Osteocyte (in vitro differentiated cells): ENCODE measurements around the gene TMIGD2. TPM values are rescaled to one million over a fixed set of nuclear protein-coding genes. Genes with fewer than 3 reads are reported as not detected.
A peak's percentile ranks its signal among the peaks of the same experiment; 100 is the strongest.
"Not testable (repeated sequence)": the region's sequence is repeated elsewhere in the genome, so short reads cannot be mapped to it uniquely, and the experiment has no call there.

Source experiments
- DNase-seq: peaks from one replicate; pipeline ENCODE4 v3.0.0; 2021; ENCODE audit warnings: mixed read lengths; ENCODE audit not compliant: unreplicated experiment; ENCODE audit errors: extremely low spot score
- H3K27ac Mint-ChIP-seq: one replicate; pipeline ENCODE4 v1.8.0; 2021; ENCODE audit warnings: mild to moderate bottlenecking, mixed read lengths; ENCODE audit not compliant: unreplicated experiment
- H3K27me3 Mint-ChIP-seq: one replicate; pipeline ENCODE4 v1.8.0; 2021; ENCODE audit warnings: mixed read lengths; ENCODE audit not compliant: unreplicated experiment
- H3K36me3 Mint-ChIP-seq: one replicate; pipeline ENCODE4 v1.8.0; 2021; ENCODE audit warnings: mixed read lengths; ENCODE audit not compliant: unreplicated experiment
- H3K4me1 Mint-ChIP-seq: one replicate; pipeline ENCODE4 v1.8.0; 2021; ENCODE audit warnings: mixed read lengths; ENCODE audit not compliant: unreplicated experiment
- H3K4me3 Mint-ChIP-seq: one replicate; pipeline ENCODE4 v1.8.0; 2021; ENCODE audit warnings: mild to moderate bottlenecking, moderate library complexity, mixed read lengths; ENCODE audit not compliant: unreplicated experiment
- H3K9me3 Mint-ChIP-seq: one replicate; pipeline ENCODE4 v1.8.0; 2021; ENCODE audit warnings: mixed read lengths; ENCODE audit not compliant: unreplicated experiment
- total RNA-seq: library from RNA; stranded (reverse); gene quantifications from 2 replicates; pipeline ENCODE4 v1.2.1, GENCODE V29; 2021
- TF ChIP-seq, protein P1 (sequence below): fragments of 200-600 bp; sonication (generic); IDR thresholded peaks from 2 replicates; pipeline ENCODE4 v1.5.0; 2021; ENCODE audit warnings: antibody characterized with exemption, mild to moderate bottlenecking, moderate library complexity

Gene TMIGD2
- total RNA-seq, 1 donor from 2014 or later: not detected

DNA sequence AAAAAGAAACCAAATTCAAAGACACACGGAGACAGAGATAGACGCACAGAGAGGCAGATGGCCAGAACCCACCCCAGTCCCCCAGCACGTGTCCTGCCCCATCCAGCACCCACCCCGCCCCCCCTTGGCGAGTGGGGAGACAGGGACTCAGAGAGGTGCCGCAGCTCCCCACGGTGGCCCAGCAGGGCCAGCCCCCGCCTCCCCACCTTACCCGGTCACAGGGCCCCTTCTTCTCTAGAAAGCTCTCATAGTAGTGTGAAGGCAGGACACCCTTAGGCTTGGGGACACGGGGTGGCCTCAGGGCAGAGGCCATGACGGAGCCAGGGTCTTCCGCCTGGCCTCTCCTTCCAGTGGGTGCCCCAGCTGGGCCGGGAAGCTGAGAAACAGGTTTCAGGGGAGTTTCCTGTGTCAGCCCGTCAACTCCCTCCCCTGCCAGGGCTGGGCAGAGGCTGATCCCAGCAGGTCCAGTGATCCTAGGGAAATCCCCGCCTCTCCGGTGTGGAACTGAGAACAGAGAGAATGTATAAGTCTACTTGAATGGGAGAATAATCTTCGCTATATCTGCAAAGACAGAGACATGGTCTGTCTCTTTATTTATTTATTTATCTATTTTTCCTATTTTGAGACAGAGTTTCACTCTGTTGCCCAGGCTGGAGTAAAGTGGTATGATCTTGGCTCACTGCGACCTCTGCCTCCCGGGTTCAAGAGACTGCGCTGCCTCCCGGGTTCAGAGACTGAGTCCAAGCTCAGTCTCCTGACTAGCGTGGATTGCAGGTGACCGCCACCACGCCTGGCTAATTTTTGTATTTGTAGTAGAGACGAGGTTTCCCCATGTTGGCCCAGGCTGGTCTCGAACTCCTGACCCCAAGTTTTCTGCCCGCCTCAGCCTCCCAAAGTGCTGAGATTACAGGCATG is 36.5 kb upstream of the TMIGD2 start, which contains the start of gene STAP2:
Gene STAP2 (minus strand): TSS at position 387 of the 915 bp plus-strand sequence. CDS start 74 bp downstream, at position 313.
- no peak for DNase-seq
- TF ChIP-seq, protein P1, sequence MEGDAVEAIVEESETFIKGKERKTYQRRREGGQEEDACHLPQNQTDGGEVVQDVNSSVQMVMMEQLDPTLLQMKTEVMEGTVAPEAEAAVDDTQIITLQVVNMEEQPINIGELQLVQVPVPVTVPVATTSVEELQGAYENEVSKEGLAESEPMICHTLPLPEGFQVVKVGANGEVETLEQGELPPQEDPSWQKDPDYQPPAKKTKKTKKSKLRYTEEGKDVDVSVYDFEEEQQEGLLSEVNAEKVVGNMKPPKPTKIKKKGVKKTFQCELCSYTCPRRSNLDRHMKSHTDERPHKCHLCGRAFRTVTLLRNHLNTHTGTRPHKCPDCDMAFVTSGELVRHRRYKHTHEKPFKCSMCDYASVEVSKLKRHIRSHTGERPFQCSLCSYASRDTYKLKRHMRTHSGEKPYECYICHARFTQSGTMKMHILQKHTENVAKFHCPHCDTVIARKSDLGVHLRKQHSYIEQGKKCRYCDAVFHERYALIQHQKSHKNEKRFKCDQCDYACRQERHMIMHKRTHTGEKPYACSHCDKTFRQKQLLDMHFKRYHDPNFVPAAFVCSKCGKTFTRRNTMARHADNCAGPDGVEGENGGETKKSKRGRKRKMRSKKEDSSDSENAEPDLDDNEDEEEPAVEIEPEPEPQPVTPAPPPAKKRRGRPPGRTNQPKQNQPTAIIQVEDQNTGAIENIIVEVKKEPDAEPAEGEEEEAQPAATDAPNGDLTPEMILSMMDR: no peak
- Mint-ChIP-seq H3K27me3 (no peaks in the 10 kb centered on the region), H3K4me3 (peak within 1 kb of the TSS; percentile 66), H3K9me3 (no peaks in the 10 kb centered on the region), H3K27ac (peak within 1 kb of the TSS; percentile 86), H3K36me3 (no peaks in the 10 kb centered on the region), H3K4me1 (peaks cover 15% of the 10 kb centered on the region)

DNA sequence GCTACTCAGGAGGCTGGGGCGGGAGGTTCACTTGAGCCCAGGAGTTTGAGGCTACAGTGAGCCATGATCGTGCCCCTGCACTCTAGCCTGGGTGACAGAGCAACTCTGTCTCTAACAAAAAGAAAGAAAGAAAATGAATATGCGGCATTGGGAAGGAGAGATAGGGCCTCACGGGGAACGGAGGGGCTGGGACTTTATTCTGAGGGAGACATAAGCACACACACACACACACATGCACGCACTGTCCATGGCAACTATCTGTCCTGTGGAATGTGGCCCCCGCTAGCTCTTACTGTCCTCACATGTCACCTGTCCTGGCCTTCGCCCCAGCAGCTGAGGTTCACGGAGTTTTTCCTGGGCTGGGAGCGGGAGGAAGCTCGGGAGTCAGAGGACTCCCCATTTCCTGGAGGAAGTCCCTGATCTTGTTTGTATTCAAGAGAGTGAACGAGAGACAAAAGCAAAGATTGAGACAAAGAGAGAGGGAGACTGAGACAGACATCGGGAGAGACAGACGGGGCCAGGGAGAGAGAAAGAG is 35.8 kb upstream of the TMIGD2 start:
- H3K36me3 Mint-ChIP-seq: no peaks in the 10 kb centered on the region
- peak overlapping the region; percentile 66 for H3K4me3 Mint-ChIP-seq
- DNase-seq: no peak
- H3K9me3 Mint-ChIP-seq: no peaks in the 10 kb centered on the region
- H3K27ac Mint-ChIP-seq: peak overlapping the region; percentile 86
- H3K4me1 Mint-ChIP-seq: peaks cover 15% of the 10 kb centered on the region
- TF ChIP-seq, protein P1: no peak
- no peaks in the 10 kb centered on the region for H3K27me3 Mint-ChIP-seq

DNA sequence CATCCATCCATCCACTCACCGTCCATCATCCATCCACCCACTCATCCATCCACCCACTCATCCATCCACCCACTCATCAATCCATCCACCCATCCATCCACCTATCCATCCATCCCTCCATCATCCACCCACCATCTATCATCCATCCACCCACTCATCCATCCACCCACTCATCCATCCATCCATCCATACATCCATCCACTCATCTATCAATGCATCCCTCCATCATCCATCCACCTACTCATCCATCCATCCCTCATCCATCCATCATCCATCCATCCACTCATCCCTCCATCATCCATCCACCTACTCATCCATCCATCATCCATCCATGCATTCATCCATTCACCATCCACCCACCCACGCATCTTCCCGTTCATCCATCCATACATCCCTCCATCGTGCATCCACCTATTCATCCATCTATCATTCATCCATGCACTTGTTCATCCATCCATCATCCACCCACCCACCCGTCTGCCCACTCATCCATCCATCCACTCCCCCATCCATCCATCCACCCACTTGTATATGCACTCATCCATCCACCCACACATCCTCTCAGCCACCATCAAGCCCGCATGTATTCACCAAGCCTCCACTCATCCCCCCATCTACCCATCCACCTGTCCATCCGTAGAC is 32.9 kb upstream of the TMIGD2 start:
- no peaks in the 10 kb centered on the region for H3K9me3 Mint-ChIP-seq
- no peak for DNase-seq
- TF ChIP-seq, protein P1: no peak
- no peaks in the 10 kb centered on the region for H3K36me3 Mint-ChIP-seq
- no peak overlapping the region for H3K4me3 Mint-ChIP-seq
- H3K27me3 Mint-ChIP-seq: no peaks in the 10 kb centered on the region
- H3K4me1 Mint-ChIP-seq: peaks cover 8% of the 10 kb centered on the region
- no peak overlapping the region for H3K27ac Mint-ChIP-seq

DNA sequence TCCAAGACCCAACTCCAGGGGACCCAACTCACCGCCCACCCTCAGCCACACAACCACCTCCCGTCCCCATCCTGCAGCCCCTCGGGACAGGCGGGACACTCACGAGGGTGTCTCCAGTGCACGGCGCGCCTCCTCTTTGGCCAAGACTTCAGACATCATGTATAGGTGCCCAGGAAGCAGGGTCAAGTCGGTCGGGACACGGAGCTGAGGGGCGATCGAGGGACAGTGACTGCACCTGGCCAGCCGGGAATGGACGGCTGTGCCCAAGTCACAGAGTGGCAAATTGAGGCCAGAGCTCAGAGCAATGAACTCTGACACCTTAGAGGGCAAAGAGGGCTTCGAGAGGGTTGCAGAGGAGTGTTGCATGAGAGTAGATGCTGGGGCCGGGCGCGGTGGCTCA is 27.7 kb upstream of the TMIGD2 start:
- H3K27ac Mint-ChIP-seq: no peak overlapping the region
- TF ChIP-seq, protein P1: no peak
- H3K4me1 Mint-ChIP-seq: peaks cover 20% of the 10 kb centered on the region
- H3K9me3 Mint-ChIP-seq: no peaks in the 10 kb centered on the region
- H3K27me3 Mint-ChIP-seq: peaks cover 8% of the 10 kb centered on the region
- no peak for DNase-seq
- no peaks in the 10 kb centered on the region for H3K36me3 Mint-ChIP-seq
- H3K4me3 Mint-ChIP-seq: no peak overlapping the region

DNA sequence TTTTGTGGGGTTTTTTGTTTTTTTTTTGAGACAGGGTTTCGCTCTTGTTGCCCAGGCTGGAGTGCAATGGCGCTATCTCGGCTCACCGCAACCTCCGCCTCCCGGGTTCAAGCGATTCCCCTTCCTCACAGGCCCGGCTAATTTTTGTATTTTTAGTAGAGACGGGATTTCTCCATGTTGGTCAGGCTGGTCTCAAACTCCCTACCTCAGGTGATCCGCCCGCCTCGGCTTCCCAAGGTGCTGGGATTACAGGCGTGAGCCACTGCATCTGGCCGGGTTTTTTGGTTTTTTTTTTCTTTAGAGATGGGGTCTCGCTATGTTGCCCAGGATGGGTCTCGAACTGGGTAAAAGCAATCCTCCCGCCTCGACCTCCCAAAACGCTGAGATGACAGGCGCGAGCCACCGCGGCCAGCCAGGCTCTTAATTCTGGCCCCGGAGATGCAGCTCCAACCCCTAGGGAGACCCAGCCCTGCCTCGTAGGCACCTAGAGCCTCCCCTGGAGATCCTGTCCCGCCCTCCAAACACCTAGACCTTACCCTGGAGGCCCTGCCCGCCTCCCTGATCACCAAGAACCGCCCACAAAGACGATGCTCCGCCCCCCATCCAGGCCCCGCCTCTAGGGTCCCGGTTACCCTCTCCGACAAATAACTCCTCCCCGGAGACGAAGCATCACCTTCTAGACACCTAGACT is 26.9 kb upstream of the TMIGD2 start:
- DNase-seq, H3K9me3 Mint-ChIP-seq, H3K36me3 Mint-ChIP-seq, H3K27ac Mint-ChIP-seq, H3K27me3 Mint-ChIP-seq: not testable (repeated sequence)
- Mint-ChIP-seq H3K4me1 (peaks cover 20% of the 10 kb centered on the region), H3K4me3 (peak overlapping the region; percentile 77)
